Measurements from ENCODE around the gene NDUFA6. TPM values are rescaled to one million over a fixed set of nuclear protein-coding genes. Genes with fewer than 3 reads are reported as not detected.
"Not testable (repeated sequence)": the region's sequence is repeated elsewhere in the genome, so short reads cannot be mapped to it uniquely, and the experiment has no call there.

The NDUFA6 gene
- total RNA-seq, 1 donor from 2014 or later: 316 TPM

DNA sequence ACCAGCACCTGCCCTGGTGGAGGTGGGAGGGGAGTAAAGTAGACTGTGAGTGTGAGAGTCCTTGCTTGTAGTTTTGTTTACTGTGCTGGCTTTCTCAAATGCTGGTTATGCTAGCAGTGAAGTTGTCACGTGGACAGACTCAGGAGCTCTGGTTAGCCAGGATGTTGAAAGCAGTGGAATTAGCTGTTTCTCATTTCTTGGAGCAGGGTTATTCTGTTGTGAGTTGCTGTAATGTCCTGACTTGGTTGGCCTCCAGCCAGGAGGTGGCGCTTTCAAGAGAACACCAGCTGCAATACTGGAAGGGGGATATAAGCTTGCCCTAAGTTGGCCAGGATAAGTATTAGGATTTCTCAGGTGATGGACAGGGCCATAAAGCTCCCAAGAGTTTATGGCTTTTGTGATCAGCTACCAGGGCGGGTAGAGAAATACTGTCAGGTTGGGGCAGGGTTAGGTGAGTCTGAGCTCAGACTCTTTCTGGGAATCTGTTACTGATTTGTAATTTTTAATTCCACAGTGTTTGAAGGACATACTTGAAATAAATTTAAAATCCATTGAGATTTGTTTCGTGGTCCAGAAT lies 26.4 kb upstream of the NDUFA6 start:
- intact Hi-C loops (cut with micrococcal nuclease): no loop called here
- no peak for ATAC-seq
- no peak for DNase-seq

DNA sequence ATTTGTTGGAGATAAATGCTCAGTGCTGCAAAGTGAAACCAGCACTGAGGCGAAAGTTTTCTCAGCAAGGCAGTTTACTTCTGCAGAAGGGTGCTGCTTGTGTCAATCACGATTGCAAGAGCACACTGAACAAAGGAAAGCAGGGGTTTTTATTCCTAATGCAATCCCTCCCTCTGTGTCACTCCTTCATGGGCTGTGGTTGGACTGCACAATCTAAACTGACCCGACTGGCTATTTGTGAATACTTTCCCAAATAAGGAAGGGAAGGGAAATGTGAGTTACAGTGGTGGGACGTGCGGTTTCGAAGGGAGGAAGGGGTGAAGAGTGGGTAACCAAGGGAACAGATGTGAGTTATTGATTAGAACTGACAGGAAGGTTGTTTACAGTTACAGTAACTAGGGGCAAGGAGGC lies 24.9 kb upstream of the NDUFA6 start:
- ATAC-seq; DNase-seq; intact Hi-C loops (cut with micrococcal nuclease): not testable (repeated sequence)

DNA sequence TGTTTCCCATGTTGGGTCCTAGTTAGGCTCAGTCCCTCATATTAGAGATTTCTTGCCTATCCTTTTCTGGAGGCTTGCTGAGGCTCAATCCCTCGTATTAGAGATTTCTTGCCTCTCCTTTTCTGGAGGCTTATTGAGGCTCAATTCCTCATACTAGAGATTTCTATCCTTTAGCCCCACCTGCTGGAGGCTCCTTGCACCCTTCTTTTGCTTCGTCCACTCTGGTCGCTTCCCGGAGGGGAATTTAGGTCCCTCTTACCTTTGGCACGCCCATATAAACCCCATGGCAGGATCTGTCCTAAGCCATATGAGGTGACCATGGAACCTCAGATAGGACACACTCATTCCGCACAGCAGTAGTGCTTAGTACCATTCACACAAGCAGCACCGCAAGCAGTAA lies 24.1 kb upstream of the NDUFA6 start:
- intact Hi-C loops (cut with micrococcal nuclease): no loop called here
- ATAC-seq: no peak
- no peak for DNase-seq

DNA sequence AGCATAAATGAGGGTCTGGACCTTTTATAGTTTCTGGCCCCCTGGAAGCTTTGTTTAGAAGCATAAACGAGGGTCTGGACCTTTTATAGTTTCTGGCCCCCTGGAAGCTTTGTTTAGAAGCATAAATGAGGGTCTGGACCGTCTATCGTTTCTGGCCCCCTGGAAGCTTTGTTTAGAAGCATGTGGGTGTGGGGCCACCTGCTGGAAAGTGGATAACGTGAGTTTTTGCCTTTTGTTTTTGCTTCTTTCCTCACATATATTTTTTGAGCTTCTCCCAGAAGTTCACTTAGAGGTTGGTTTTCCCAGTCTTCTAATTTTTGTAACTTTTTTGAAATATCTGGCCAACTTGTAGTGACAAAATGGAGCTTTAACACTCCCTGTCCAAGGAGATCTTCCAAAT lies 22.2 kb upstream of the NDUFA6 start:
- intact Hi-C loops (cut with micrococcal nuclease); DNase-seq; ATAC-seq: not testable (repeated sequence)

DNA sequence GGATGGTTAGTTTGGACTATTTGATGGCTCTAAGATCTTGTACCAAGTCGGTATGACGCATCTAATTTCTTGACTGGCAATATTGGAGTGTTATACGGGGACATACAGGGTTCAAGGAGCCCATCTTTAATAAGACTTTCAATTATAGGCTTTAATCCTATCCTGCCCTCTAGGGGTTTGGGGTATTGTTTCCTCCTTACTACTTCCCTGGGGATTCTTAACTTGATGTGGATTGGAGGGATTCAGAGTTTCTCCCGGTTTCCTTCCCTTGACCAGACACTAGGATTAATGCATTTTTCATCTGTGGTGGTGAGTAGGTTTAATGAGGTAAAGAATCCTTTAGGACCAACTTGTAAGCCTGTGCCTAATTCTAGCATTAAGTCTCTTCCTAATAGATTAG lies 21.2 kb upstream of the NDUFA6 start:
- DNase-seq (no peak), ATAC-seq (no peak)
- intact Hi-C loops (cut with micrococcal nuclease): no loop called here

DNA sequence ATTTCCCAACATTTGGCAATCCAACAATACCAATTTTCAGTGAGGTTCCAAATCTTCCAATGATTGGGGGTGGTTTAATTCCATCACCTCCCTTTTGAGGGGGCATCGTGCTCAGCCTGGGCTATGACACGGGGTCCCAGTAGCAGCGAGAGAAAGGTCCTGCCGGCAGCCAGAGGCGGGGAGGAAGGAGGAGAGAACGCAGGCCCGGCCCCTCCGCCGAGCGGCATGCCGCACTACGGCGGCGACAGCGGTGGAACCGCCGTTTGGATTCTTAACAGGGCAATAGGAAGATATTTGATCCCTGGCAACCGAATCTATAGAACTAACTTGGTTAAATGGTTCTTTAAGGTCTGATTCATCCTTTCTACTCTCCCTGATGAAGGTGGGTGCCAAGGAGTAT lies 18.3 kb upstream of the NDUFA6 start:
- intact Hi-C loops (cut with micrococcal nuclease): no loop called here
- DNase-seq: no peak
- no peak for ATAC-seq

DNA sequence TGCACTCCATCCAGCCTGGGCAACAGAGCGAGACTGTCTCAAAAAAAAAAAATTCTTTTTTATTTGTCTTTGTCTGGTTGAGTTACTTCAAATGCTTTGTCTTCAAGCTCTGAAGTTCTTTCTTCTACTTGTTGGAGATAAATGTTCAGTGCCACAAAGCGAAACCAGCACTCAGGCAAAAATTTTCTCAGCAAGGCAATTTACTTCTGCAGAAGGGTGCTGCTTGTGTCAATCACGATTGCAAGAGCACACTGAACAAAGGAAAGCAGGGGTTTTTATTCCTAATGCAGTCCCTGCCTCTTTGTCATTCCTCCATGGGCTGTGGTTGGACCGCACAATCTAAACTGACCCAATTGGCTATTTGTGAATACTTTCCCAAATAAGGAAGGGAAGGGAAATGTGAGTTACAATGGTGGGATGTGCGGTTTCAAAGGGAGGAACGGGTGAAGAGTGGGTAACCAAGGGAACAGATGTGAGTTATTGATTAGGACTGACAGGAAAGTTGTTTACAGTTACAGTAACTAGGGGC lies 13.8 kb upstream of the NDUFA6 start:
- ATAC-seq; DNase-seq; intact Hi-C loops (cut with micrococcal nuclease): not testable (repeated sequence)

DNA sequence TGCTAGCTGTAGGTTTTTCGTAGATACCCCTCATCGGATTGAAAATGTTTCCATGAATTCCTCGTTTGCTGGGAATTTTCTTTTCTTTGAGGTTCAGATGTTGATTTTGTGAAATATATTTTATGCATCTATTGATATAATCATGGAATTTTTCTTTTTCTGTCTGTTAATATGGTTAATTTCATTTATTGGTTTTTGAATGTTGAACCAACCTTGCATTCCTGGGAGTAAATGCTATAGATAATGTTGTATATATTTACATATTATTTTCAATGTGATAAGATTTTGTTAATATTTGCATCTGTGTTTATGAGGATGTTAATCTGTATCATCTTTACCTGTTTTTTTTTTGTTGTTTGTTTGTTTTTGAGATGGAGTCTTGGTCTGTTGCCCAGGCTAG lies 10.6 kb upstream of the NDUFA6 start:
- DNase-seq: no peak
- ATAC-seq: no peak
- intact Hi-C loops (cut with micrococcal nuclease): no loop called here

DNA sequence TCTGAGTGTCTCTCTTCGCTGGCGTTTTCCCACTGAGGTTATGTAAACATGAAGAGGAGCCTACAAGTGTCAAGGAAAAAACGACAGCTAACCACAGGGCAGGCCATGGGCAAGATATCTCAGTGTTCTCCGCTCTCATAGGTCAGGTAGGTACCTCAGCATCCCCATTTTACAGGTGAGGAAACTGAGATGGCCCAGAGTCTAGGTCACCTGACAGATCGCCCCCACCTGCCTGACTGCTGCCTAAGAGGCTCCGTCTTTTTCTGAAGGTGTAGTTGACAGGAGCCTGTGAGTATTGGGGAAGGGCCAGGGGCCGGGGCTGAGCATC lies 847 bp upstream of the NDUFA6 start:
- DNase-seq (no peak), ATAC-seq (peak; percentile 2)
- intact Hi-C loops (cut with micrococcal nuclease): no loop called here

DNA sequence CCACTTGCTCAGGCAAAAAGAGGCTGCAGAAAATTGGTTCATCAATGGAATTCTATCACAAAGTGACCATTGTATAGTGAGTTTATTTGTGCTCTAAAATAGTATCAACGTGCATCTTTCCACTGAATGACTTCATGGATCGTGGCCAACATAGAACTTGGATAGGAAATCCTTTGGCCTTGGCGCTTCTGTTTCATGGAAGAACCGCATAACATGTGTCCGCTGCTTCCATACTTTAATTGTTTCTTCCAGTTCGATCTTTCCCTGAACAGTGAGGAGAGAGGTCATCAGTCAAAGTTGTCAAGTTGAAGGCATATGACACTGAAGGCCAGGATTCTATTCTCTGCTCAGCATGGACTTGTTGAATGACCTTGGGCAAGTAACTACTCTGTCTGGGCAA lies 4.5 kb downstream of the NDUFA6 start:
- DNase-seq (no peak), ATAC-seq (no peak)
- intact Hi-C loops (cut with micrococcal nuclease): no loop called here

DNA sequence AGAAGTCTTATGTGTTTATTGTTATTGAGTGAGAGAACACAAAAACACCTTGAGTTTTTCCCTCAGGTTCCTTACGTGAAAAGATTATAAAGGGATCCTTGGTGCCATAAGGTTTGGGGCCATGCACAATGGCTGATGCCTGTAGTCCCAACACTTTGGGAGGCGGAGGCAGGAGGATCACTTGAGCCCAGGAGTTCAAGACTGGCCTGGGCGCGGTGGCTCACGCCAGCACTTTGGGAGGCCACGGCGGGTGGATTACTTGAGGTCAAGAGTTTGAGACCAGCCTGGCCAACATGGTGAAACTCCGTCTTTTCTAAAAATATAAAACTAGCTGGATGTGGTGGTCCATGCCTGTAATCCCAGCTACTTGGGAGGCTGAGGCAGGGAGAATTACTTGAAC lies 5.7 kb downstream of the NDUFA6 start:
- no peak for ATAC-seq
- DNase-seq: no peak
- intact Hi-C loops (cut with micrococcal nuclease): no loop called here

DNA sequence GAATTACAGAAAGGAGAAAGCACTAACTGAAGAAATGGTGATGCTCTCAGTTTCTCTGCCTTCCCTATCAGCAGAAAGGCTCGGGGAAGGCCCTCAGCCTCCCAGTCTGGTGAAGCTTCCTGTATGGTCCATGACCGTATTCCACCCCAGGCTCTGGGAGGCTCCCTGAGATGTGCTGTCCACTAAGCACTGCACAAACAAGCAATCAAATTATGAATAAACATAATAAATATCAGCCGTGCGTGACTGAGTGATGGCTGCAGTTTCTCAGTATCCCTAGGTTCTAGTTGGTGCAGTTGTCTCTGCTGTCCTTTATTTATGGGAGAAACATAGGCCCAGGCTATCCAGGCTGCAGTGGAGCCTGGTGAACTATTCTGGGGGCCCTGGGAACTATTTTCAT lies 7.5 kb downstream of the NDUFA6 start:
- intact Hi-C loops (cut with micrococcal nuclease): no loop called here
- no peak for DNase-seq
- no peak for ATAC-seq

DNA sequence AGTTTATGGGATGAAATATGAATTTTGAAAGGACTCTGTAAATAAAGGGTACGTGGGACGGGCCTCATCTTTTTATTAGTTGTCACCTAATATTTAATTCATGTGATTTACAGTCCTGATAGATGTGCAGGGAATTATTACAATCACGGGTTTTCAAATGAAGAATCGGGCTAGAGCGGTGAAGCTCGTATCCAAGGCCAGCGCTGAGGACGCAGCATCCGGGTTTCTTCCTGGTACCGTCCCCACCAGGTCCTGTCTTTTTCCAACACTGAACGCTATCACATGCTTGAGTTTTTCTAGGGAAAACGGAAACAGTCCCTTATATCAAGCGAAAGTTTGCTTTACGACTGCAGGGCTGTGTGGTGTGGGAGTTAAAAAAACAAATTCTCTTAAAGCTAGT lies 10.3 kb downstream of the NDUFA6 start:
- ATAC-seq (peak; percentile 5), DNase-seq (no peak)

DNA sequence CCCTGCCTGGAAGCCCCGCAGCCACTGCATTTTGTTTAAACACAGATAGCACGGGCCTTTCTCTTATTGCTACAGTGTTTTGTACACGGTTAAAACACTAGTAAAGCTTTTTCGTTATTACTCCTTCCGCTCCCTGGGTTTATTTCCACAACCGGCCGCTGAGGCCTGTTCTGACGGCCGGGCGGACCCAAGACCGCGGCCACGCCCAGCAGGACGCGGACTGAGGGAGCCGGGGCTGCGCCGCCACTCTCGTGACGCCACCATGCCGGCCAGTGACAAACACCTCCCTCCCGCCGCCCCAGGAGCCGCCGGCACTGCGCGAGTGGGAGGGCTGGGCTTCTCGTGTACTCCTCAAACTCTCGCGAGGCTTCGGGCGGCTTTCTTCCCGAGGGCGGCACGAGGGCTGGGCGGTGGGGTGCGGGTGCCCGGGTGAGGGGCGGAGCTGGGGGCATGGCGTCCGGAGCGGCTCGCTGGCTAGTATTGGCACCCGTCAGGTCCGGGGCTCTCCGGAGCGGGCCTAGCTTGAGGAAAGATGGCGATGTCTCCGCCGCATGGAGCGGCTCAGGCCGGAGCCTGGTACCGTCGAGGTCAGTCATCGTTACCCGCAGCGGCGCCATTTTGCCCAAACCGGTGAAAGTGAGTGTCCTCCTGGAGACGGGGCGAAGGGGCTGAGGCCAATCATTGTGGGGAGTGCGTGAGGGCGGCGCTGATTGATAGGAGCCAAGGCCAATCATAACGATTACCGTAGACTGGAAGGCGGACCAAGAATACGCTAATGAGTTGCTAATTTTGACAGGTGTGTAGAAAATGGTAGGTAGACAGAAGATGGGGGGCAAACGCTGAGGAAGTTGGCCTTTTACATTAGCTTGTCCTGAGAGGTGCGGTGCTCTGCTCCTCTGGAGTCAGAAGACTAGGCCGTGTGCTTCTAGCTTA lies 11.0 kb downstream of the NDUFA6 start, which contains the start of gene SMDT1:
Gene SMDT1, plus strand, starts transcription at position 382 of the 933 bp plus-strand sequence. Its CDS starts 69 bp downstream, at position 451.
- peak; percentile 92 for ATAC-seq
- intact Hi-C loops (cut with micrococcal nuclease): no loop called here

More for the DNA sequence above, 10.3 kb downstream of the NDUFA6 start:
- intact Hi-C loops (cut with micrococcal nuclease): no loop called here

DNA sequence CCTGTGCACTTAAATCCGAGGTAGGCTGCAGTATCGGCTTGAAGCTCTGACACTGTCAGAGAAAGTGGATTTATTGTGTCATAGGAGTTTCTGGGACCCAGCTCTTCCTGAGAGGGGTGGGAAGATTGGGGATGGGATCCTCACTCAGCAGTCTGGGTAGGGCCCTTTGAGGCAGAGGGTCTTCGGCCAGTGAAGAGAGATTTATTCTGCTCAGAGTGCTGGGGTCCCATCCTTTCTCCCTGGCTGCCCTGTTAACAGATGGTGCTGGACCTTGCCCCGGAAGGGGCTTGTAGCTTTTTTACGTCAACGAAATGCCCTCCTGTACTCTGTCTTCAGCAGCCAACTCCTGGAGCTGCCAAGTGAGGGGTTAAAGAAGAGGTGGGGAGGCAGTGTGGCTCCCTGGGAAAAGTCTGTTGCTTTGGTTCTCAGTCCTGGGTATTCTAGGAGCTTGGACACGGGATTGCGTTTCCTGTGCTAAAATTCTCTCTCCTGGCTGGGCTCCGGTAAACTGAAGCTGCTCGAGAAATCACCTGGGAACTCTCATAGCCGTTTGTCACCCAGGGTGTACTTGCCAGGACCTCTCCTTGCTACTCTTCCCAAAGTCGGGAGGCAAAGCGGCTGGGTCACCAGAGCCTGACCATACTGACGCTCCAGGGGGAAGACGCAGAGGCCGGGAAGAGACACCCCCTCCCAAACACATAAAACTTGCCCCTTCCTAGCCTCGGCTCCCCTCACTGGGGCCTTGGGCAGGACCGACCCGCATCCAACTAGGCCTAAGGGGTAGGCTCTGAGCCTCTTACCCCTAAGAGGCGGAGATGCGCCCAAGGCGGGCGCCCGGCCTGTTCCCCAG lies 11.9 kb downstream of the NDUFA6 start:
- ATAC-seq (peak; percentile 21), DNase-seq (no peak)
- intact Hi-C loops (cut with micrococcal nuclease): no loop called here

More for the DNA sequence above, 11.0 kb downstream of the NDUFA6 start, which contains the start of gene SMDT1:
- peak; percentile 100 for DNase-seq

DNA sequence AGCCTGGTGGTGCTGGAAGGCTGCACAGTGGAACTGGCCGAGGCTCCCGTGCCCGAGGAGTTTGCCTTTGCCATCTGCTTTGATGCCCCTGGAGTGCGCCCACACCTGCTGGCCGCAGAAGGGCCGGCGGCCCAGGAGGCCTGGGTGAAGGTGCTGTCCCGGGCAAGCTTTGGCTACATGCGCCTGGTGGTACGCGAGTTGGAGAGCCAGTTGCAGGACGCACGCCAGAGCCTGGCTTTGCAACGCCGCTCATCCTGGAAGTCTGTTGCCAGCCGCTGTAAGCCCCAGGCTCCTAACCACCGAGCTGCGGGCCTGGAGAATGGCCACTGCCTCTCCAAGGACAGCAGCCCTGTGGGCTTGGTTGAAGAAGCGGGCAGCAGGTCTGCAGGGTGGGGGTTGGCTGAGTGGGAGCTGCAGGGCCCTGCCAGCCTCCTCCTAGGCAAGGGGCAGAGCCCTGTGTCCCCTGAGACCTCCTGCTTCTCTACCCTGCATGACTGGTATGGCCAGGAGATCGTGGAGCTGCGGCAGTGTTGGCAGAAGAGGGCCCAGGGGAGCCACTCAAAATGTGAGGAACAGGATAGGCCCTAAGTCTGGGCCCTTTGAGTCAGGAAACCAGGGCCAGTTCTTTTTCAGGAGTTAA lies 13.0 kb downstream of the NDUFA6 start:
- intact Hi-C loops (cut with micrococcal nuclease): no loop called here
- ATAC-seq: no peak
- DNase-seq: no peak

DNA sequence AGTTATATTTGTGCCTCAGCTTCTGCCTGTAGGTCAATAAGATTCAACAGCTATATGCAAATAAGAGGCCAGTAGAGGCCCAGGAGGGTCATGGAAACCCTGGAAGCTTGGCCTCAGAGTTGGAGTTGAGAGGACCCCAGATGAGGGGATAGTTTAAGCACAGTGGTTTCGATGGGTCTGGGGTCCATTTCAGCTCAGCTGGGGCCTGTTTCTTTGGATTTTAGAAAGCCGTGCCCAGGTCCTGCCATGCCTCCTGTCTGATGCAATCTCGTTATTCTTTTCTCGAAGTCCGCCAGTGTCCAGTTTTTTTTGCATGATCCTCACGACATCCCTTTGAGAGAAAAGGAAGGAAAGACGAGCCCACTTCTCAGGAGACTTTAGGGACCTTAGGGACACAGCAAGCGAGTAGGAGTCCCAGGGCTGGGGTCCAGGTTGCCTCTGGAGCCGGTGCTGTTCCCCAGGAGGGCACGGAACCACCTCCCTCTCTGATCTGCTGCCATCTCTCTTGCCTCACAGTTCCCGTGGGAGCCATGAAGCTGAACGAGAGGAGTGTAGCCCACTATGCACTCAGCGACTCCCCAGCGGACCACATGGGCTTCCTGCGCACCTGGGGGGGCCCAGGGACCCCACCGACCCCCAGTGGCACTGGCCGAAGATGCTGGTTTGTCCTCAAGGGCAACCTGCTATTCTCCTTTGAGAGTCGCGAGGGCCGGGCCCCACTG lies 13.6 kb downstream of the NDUFA6 start:
- DNase-seq (no peak), ATAC-seq (no peak)
- intact Hi-C loops (cut with micrococcal nuclease): no loop called here

DNA sequence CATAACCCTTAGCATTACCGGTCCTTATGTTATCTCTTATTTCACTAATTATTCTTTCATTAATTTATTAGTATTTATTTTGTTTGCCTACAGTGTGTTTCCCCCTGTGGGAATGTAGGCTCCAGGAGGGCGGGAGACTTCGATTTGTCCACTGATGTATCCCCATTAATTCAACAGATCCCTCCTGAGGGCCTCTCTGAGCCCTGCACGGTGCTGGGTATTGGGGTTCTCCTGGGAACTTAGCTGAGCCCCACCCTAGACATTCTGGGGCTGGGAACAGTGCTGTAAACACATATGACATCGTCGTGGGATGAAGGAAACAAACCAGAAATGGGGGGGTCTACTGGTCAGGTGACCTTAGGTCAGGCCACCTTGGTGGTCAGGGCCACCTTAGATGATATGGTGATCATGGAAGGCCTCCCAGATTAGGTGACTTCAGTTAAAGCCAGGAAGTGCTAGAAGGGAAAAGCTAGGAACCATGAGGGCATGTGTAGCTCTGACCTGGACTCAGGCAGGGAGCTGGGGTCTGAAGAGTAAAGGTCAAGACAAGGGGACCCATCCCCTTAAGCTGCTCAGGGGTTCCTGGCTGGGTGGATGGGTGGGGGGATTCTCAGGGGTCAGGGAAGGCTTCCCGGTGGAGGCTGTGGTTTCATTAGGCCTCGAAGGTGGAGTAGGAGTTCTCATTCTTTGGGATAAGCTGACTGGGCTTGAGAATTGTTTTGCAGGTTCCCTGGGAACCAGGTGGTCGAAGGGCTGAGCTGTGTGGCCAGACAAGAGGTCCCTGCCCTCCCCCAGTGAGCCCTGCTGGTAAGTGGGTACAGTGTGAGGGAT lies 15.5 kb downstream of the NDUFA6 start:
- no peak for ATAC-seq
- no peak for DNase-seq
- intact Hi-C loops (cut with micrococcal nuclease): no loop called here
